Stromal cell of bone marrow (primary cell): ENCODE data around the gene SMYD1.

ENCODE experiments used
- DNase-seq: peaks from one replicate; pipeline ENCODE4 v3.0.0-alpha.2; 2012; ENCODE audit warnings: low read depth

SMYD1 gene

GRCh38 chr2:88057437-88057844, 10.2 kb upstream of the SMYD1 start:
- no peak for DNase-seq

- DNase-seq = no peak
Measured at GRCh38 chr2:88058191-88058590, 9.4 kb upstream of the SMYD1 start.

GRCh38 chr2:88059979-88060906, 7.4 kb upstream of the SMYD1 start:
- DNase-seq = no peak

- DNase-seq = no peak
Measured at GRCh38 chr2:88060907-88061275, 6.7 kb upstream of the SMYD1 start.

- DNase-seq = no peak
Measured at GRCh38 chr2:88061295-88061694, 6.3 kb upstream of the SMYD1 start.

- DNase-seq = no peak
Measured at GRCh38 chr2:88066543-88066942, 1.1 kb upstream of the SMYD1 start.

GRCh38 chr2:88067189-88067588, 436 bp upstream of the SMYD1 start:
- no peak for DNase-seq

GRCh38 chr2:88068044-88068443, 419 bp downstream of the SMYD1 start:
- DNase-seq = no peak

GRCh38 chr2:88069117-88069516, 1.5 kb downstream of the SMYD1 start:
- no peak for DNase-seq

GRCh38 chr2:88070055-88070454, 2.4 kb downstream of the SMYD1 start:
- DNase-seq = no peak

- DNase-seq = no peak
Measured at GRCh38 chr2:88071365-88071764, 3.7 kb downstream of the SMYD1 start.

GRCh38 chr2:88074150-88074549, 6.5 kb downstream of the SMYD1 start:
- DNase-seq = no peak

- DNase-seq = peak; percentile 33
Measured at GRCh38 chr2:88074854-88075292, 7.2 kb downstream of the SMYD1 start.

- DNase-seq = no peak
Measured at GRCh38 chr2:88077080-88077479, 9.5 kb downstream of the SMYD1 start.

- DNase-seq = no peak
Measured at GRCh38 chr2:88078643-88079172, 11.1 kb downstream of the SMYD1 start.

GRCh38 chr2:88080545-88080944, 12.9 kb downstream of the SMYD1 start:
- no peak for DNase-seq

- no peak for DNase-seq
Measured at GRCh38 chr2:88081924-88082608, 14.4 kb downstream of the SMYD1 start.

GRCh38 chr2:88082781-88083180, 15.2 kb downstream of the SMYD1 start:
- no peak for DNase-seq

GRCh38 chr2:88085099-88085498, 17.5 kb downstream of the SMYD1 start:
- no peak for DNase-seq

- no peak for DNase-seq
Measured at GRCh38 chr2:88085602-88086001, 18.0 kb downstream of the SMYD1 start.

- no peak for DNase-seq
Measured at GRCh38 chr2:88086401-88086800, 18.8 kb downstream of the SMYD1 start.

- no peak for DNase-seq
Measured at GRCh38 chr2:88087073-88087472, 19.4 kb downstream of the SMYD1 start.

GRCh38 chr2:88087763-88088162, 20.1 kb downstream of the SMYD1 start:
- no peak for DNase-seq
